IMR-90 (cell line): Measurements from ENCODE around the gene PRKRIP1. TPM values are rescaled to one million over a fixed set of nuclear protein-coding genes. Genes with fewer than 3 reads are reported as not detected.

Experiments
- ATAC-seq: fragments of 200-7000 bp; cut with Tn5 transposase; 2 replicates; pipeline ENCODE4 v1.9.1; 2020; ENCODE audit warnings: low read depth, mild to moderate bottlenecking, moderate library complexity
- BruUV-seq: library from RNA; stranded (reverse); fragments of 400-500 nt; replicated peaks from 2 replicates; lab custom pipeline; 2021; lab: Mats Ljungman, UMichigan
- CTCF ChIA-PET: fragments of 300-600 bp; formaldehyde crosslinking; extraction: SDS; loops from one replicate; lab custom pipeline; 2021; ENCODE audit warnings: antibody characterized with exemption; lab: Yijun Ruan, JAX
- POLR2A ChIA-PET: fragments of 300-600 bp; sonication (Branson Sonifier 250); formaldehyde crosslinking; loops from one replicate; lab custom pipeline; 2022; ENCODE audit warnings: antibody characterized with exemption; ENCODE audit not compliant: unreplicated experiment; lab: Charles Lee
- DNase-seq: peaks from one replicate; pipeline ENCODE4 v3.0.0; 2013
- H2AFZ ChIP-seq: replicated peaks from 2 replicates; pipeline ENCODE3; 2013; ENCODE audit warnings: low read length, mild to moderate bottlenecking; ENCODE audit not compliant: poor library complexity
- H2AK5ac ChIP-seq: 2 replicates; pipeline ENCODE4 v1.6.1; 2013; ENCODE audit warnings: low read depth, low read length, inconsistent platforms
- H2AK9ac ChIP-seq: replicated peaks from 2 replicates; pipeline ENCODE3; 2013; ENCODE audit warnings: mild to moderate bottlenecking, low read depth, low read length, moderate library complexity; ENCODE audit not compliant: poor library complexity
- H2BK120ac ChIP-seq: 2 replicates; pipeline ENCODE4 v1.6.1; 2013; ENCODE audit warnings: low read depth, low read length, inconsistent platforms
- H2BK15ac ChIP-seq: 3 replicates; pipeline ENCODE4 v1.6.1; 2013; ENCODE audit warnings: low read depth, low read length, inconsistent platforms
- H2BK20ac ChIP-seq: 2 replicates; pipeline ENCODE4 v1.6.1; 2013; ENCODE audit warnings: low read depth, mild to moderate bottlenecking, inconsistent platforms, low read length, moderate library complexity
- H2BK5ac ChIP-seq: 2 replicates; pipeline ENCODE4 v1.6.1; 2013; ENCODE audit warnings: mild to moderate bottlenecking, low read depth, low read length, inconsistent platforms; ENCODE audit not compliant: poor library complexity, severe bottlenecking
- H3K14ac ChIP-seq: replicated peaks from 2 replicates; pipeline ENCODE4 v1.6.1; 2013; ENCODE audit warnings: low read depth, low read length, inconsistent platforms
- H3K18ac ChIP-seq: 2 replicates; pipeline ENCODE4 v1.6.1; 2013; ENCODE audit warnings: low read depth, low read length, control low read depth
- H3K23ac ChIP-seq: 2 replicates; pipeline ENCODE4 v1.6.1; 2013; ENCODE audit warnings: low read depth, low read length, inconsistent platforms
- H3K27ac ChIP-seq: 2 replicates; pipeline ENCODE4 v1.5.1; 2013; ENCODE audit warnings: mild to moderate bottlenecking, control low read depth, low read length; ENCODE audit not compliant: insufficient read depth
- H3K27me3 ChIP-seq: 2 replicates; pipeline ENCODE4 v1.6.1; 2013; ENCODE audit warnings: low read length; ENCODE audit not compliant: control insufficient read depth, insufficient read depth
- H3K36me3 ChIP-seq: 2 replicates; pipeline ENCODE4 v1.6.1; 2013; ENCODE audit warnings: low read length, mixed read lengths; ENCODE audit not compliant: control insufficient read depth, insufficient read depth
- H3K4ac ChIP-seq: 2 replicates; pipeline ENCODE4 v1.6.1; 2013; ENCODE audit warnings: low read depth, low read length, inconsistent platforms
- H3K4me1 ChIP-seq: 2 replicates; pipeline ENCODE4 v1.6.1; 2013; ENCODE audit warnings: low read length, mixed read lengths; ENCODE audit not compliant: control insufficient read depth, insufficient read depth
- H3K4me2 ChIP-seq: 2 replicates; pipeline ENCODE4 v1.6.1; 2013; ENCODE audit warnings: low read depth, mild to moderate bottlenecking, control low read depth, low read length, moderate library complexity
- H3K4me3 ChIP-seq: 2 replicates; pipeline ENCODE4 v1.5.1; 2013; ENCODE audit warnings: low read depth, mild to moderate bottlenecking, control low read depth, low read length, moderate library complexity; ENCODE audit not compliant: insufficient read depth
- H3K56ac ChIP-seq: 2 replicates; pipeline ENCODE4 v1.6.1; 2013; ENCODE audit warnings: low read length, inconsistent platforms; ENCODE audit not compliant: insufficient read depth; ENCODE audit errors: extremely low read depth
- H3K79me1 ChIP-seq, 2 experiments: 2 replicates each; pipeline ENCODE4 v1.6.1; 2013; ENCODE audit warnings: low read length in 2 of 2, inconsistent platforms in 1 of 2, low read depth in 1 of 2
- H3K9ac ChIP-seq: 2 replicates; pipeline ENCODE4 v1.6.1; 2013; ENCODE audit warnings: low read depth, low read length, control low read depth
- H3K9me1 ChIP-seq: 2 replicates; pipeline ENCODE4 v1.6.1; 2013; ENCODE audit warnings: low read length, inconsistent platforms; ENCODE audit not compliant: insufficient read depth
- H3K9me3 ChIP-seq: 2 replicates; pipeline ENCODE4 v1.6.1; 2013; ENCODE audit warnings: low read length; ENCODE audit not compliant: control insufficient read depth, insufficient read depth
- H4K20me1 ChIP-seq: 2 replicates; pipeline ENCODE4 v1.6.1; 2013; ENCODE audit warnings: low read length, inconsistent platforms; ENCODE audit not compliant: insufficient read depth
- H4K5ac ChIP-seq: 2 replicates; pipeline ENCODE4 v1.6.1; 2013; ENCODE audit warnings: mild to moderate bottlenecking, low read depth, low read length, control low read depth
- H4K8ac ChIP-seq, 2 experiments: 2 replicates each; pipeline ENCODE4 v1.6.1; 2013; ENCODE audit warnings: low read depth in 2 of 2, low read length in 2 of 2, control low read depth in 1 of 2, inconsistent platforms in 1 of 2
- H4K91ac ChIP-seq: 2 replicates; pipeline ENCODE4 v1.6.1; 2013; ENCODE audit warnings: low read depth, low read length, inconsistent platforms; ENCODE audit not compliant: insufficient read depth
- BHLHE40 ChIP-seq: fragments of 150-350 bp; IDR thresholded peaks from 2 replicates; pipeline ENCODE4 v1.6.1; 2016; ENCODE audit warnings: mild to moderate bottlenecking, low read depth, low read length
- CHD1 ChIP-seq: IDR thresholded peaks from 2 replicates; pipeline ENCODE4 v1.6.1; 2012; ENCODE audit warnings: low read depth, low read length, improper control_type of control experiment
- CTCF ChIP-seq: conservative IDR thresholded peaks from 2 replicates; pipeline ENCODE4 v1.5.1; 2012; ENCODE audit warnings: mild to moderate bottlenecking, low read depth, low read length, improper control_type of control experiment
- MXI1 ChIP-seq: IDR thresholded peaks from 2 replicates; pipeline ENCODE4 v1.6.1; 2012; ENCODE audit warnings: low read depth, mild to moderate bottlenecking, low read length, moderate library complexity, borderline replicate concordance
- WGBS, 2 experiments: methylation state at CpG; one replicate each; pipeline versions ENCODE4 v1.1.5 to v1.1.7; 2013; ENCODE audit warnings: missing lambda C conversion rate in 2 of 2; ENCODE audit not compliant: insufficient read length in 1 of 2; ENCODE audit errors: extremely low coverage in 2 of 2; 5-methylcytosine and 5-hydroxymethylcytosine counted together
- dilution Hi-C: fragments of 300-500 bp; cut with HindIII; formaldehyde crosslinking; loops from one replicate; pipeline ENCODE4 v1.14.3; 2018; ENCODE audit warnings: low sequenced_read_pairs; ENCODE audit not compliant: unreplicated experiment
- in situ Hi-C: fragments of 300-500 bp; cut with MboI; formaldehyde crosslinking; loops from 3 replicates; pipeline ENCODE4 v1.14.3; 2019; ENCODE audit warnings: low sequenced_read_pairs, inconsistent platforms, mixed read lengths
- intact Hi-C: fragments of 100-400 bp; cut with micrococcal nuclease; formaldehyde crosslinking; loops from 2 replicates; pipeline ENCODE4 v1.10.0; 2022
- polyA plus RNA-seq, 3 experiments: library from polyadenylated mRNA; depleted of rRNA; stranded (reverse); fragments of >200 nt; gene quantifications; 2 replicates each; pipeline ENCODE4 v1.2.3, GENCODE V29; 2012; ENCODE audit warnings: low replicate concordance in 1 of 3
- total RNA-seq: library from RNA; depleted of rRNA; stranded (reverse); fragments of >200 nt; gene quantifications from 2 replicates; pipeline ENCODE4 v1.2.3, GENCODE V29; 2012

Gene PRKRIP1
- total and polyA plus RNA-seq, 2 of the 4 experiments (the other 2 are of a cell fraction) = 6.5 to 21.6 TPM

- Histone ChIP-seq H3K27ac (peak overlapping the region; percentile 53), H3K4ac (peak overlapping the region; percentile 92), H3K9me1 (no peaks in the 10 kb centered on the region), H3K23ac (peak overlapping the region; percentile 95), H3K14ac (peak overlapping the region; percentile 69), H3K56ac (peak overlapping the region; percentile 63), H3K9me3 (no peaks in the 10 kb centered on the region), H2BK20ac (no peak overlapping the region), H2BK15ac (no peak overlapping the region), H3K9ac (peak overlapping the region; percentile 49), H4K91ac (peak overlapping the region; percentile 64), H2BK120ac (no peak overlapping the region), H3K36me3 (peaks cover 19% of the 10 kb centered on the region), H2AK9ac (peak overlapping the region; percentile 84), H3K4me1 (peaks cover 5% of the 10 kb centered on the region), H3K4me2 (peak overlapping the region; percentile 72), H2AK5ac (peak overlapping the region; percentile 61; the same call in 1 of the 2 replicates), H4K5ac (peak overlapping the region; percentile 13), H3K18ac (no peak overlapping the region; the same call in 1 of the 2 replicates), H2AFZ (peak overlapping the region; percentile 91), H4K8ac (peak overlapping the region; percentile 86 to 90), H4K20me1 (peaks cover 5% of the 10 kb centered on the region), H3K27me3 (no peaks in the 10 kb centered on the region), H2BK5ac (peak overlapping the region; percentile 25), H3K79me1 (peaks cover 25 to 42% of the 10 kb centered on the region in 2 experiments), H3K4me3 (peak overlapping the region; percentile 75)
- ATAC-seq = no peak; the same call in 1 of the 2 replicates
- WGBS, 2 experiments = no CpG with 5 or more reads among the region's 9 CpGs
- peak; percentile 19 for DNase-seq
- ChIA-PET POLR2A (interaction anchor here (0.6 kb wide), 1 partner anchor 498 kb away, joined by 3 read pairs; no protein-coding TSS in a partner anchor), CTCF (interaction anchor here (0.8 kb wide), 1 partner anchor 9 kb away, joined by 3 read pairs; no protein-coding TSS in a partner anchor)
- TF ChIP-seq BHLHE40 (no peak), MXI1 (no peak), CHD1 (no peak), CTCF (no peak)
- in situ Hi-C loops (no loop called here), dilution Hi-C loops (no loop called here), intact Hi-C loops (no loop called here)
- no TSS peak for BruUV-seq
Observed at GRCh38 chr7:102395592-102395872, 631 bp upstream of the PRKRIP1 start.
